Neuronal stem cell (in vitro differentiated cells): ENCODE measurements around the gene NOS1AP.

Source experiments
- DNase-seq: peaks from one replicate; pipeline ENCODE4 v3.0.0-alpha.2; 2013; ENCODE audit warnings: low spot score
- H2AFZ ChIP-seq: one replicate; pipeline ENCODE4 v1.6.1; 2013; ENCODE audit warnings: mild to moderate bottlenecking, low read length, inconsistent platforms
- H2AK5ac ChIP-seq: 2 replicates; pipeline ENCODE4 v1.6.1; 2013; ENCODE audit warnings: low read depth, mild to moderate bottlenecking, inconsistent platforms, low read length, moderate library complexity, mixed read lengths
- H2BK120ac ChIP-seq: 2 replicates; pipeline ENCODE4 v1.6.1; 2013; ENCODE audit warnings: low read depth, mild to moderate bottlenecking, inconsistent platforms, low read length, moderate library complexity, mixed read lengths
- H2BK12ac ChIP-seq: one replicate; pipeline ENCODE4 v1.6.1; 2013; ENCODE audit warnings: low read length, inconsistent platforms
- H2BK15ac ChIP-seq: 2 replicates; pipeline ENCODE4 v1.6.1; 2013; ENCODE audit warnings: mild to moderate bottlenecking, low read length, inconsistent platforms, mixed read lengths
- H2BK5ac ChIP-seq: one replicate; pipeline ENCODE4 v1.6.1; 2013; ENCODE audit warnings: inconsistent platforms, mild to moderate bottlenecking, low read length, moderate library complexity
- H3K14ac ChIP-seq: one replicate; pipeline ENCODE4 v1.6.1; 2013; ENCODE audit warnings: low read length, inconsistent platforms
- H3K18ac ChIP-seq: 2 replicates; pipeline ENCODE4 v1.6.1; 2013; ENCODE audit warnings: low read length, inconsistent platforms
- H3K23ac ChIP-seq: 2 replicates; pipeline ENCODE4 v1.6.1; 2013; ENCODE audit warnings: low read depth, mild to moderate bottlenecking, mixed read lengths, low read length, inconsistent platforms; ENCODE audit not compliant: poor library complexity
- H3K27ac ChIP-seq: replicated peaks from 3 replicates; pipeline ENCODE4 v1.5.1; 2013; ENCODE audit warnings: low read length, inconsistent platforms
- H3K27me3 ChIP-seq, 3 experiments: 2 replicates each; pipeline ENCODE4 v1.6.1; 2013; ENCODE audit warnings: low read length in 3 of 3, mild to moderate bottlenecking in 2 of 3, inconsistent platforms in 1 of 3, low read depth in 1 of 3, mixed read lengths in 1 of 3, moderate library complexity in 1 of 3; ENCODE audit not compliant: control insufficient read depth in 3 of 3, insufficient read depth in 3 of 3
- H3K36me3 ChIP-seq, 2 donors: replicated peaks in 1 of 2; 2 replicates each; pipeline ENCODE4 v1.6.1; 2013; ENCODE audit warnings: low read length in 2 of 2; ENCODE audit not compliant: control insufficient read depth in 2 of 2, insufficient read depth in 2 of 2
- H3K4ac ChIP-seq: 2 replicates; pipeline ENCODE4 v1.6.1; 2013; ENCODE audit warnings: inconsistent platforms, mild to moderate bottlenecking, low read length, moderate library complexity
- H3K4me1 ChIP-seq, 2 donors: 1 replicate in 1 of 2; 2 replicates in 1 of 2; pipeline ENCODE4 v1.6.1; 2013; ENCODE audit warnings: low read length in 2 of 2, low read depth in 1 of 2; ENCODE audit not compliant: control insufficient read depth in 2 of 2, insufficient read depth in 1 of 2
- H3K4me2 ChIP-seq: one replicate; pipeline ENCODE4 v1.6.1; 2013; ENCODE audit warnings: mild to moderate bottlenecking, low read length, inconsistent platforms; ENCODE audit not compliant: insufficient read depth, poor library complexity, severe bottlenecking
- H3K4me3 ChIP-seq, 2 donors: 2 replicates each; pipeline ENCODE4 v1.5.1; 2013; ENCODE audit warnings: low read length in 2 of 2, mild to moderate bottlenecking in 2 of 2, inconsistent platforms in 1 of 2, moderate library complexity in 1 of 2
- H3K79me1 ChIP-seq: one replicate; pipeline ENCODE4 v1.6.1; 2013; ENCODE audit warnings: low read depth, mild to moderate bottlenecking, inconsistent platforms, low read length, moderate library complexity
- H3K9ac ChIP-seq: one replicate; pipeline ENCODE4 v1.6.1; 2013; ENCODE audit warnings: mild to moderate bottlenecking, low read depth, low read length, inconsistent platforms; ENCODE audit not compliant: poor library complexity
- H3K9me3 ChIP-seq, 2 donors: replicated peaks in 1 of 2; 2 replicates each; pipeline versions ENCODE3 to v1.6.1; 2013; ENCODE audit warnings: low read length in 2 of 2, mild to moderate bottlenecking in 2 of 2, inconsistent platforms in 1 of 2, low read depth in 1 of 2, mixed read lengths in 1 of 2, moderate library complexity in 1 of 2; ENCODE audit not compliant: control insufficient read depth in 2 of 2, insufficient read depth in 1 of 2
- H4K8ac ChIP-seq: one replicate; pipeline ENCODE4 v1.6.1; 2013; ENCODE audit warnings: low read depth, mild to moderate bottlenecking, inconsistent platforms, low read length, moderate library complexity
- H4K91ac ChIP-seq: one replicate; pipeline ENCODE4 v1.6.1; 2013; ENCODE audit warnings: low read length, low read depth, mild to moderate bottlenecking, inconsistent platforms; ENCODE audit not compliant: poor library complexity
- WGBS, 2 donors: extraction: QIAGEN DNeasy Blood & Tissue Kit; methylation state at CpG; one replicate each; pipeline ENCODE4 v1.1.7; 2013; ENCODE audit warnings: missing lambda C conversion rate in 2 of 2, mixed read lengths in 1 of 2; ENCODE audit not compliant: insufficient read length in 2 of 2, insufficient replicate concordance in 1 of 2; ENCODE audit errors: extremely low coverage in 2 of 2; 5-methylcytosine and 5-hydroxymethylcytosine counted together

Gene NOS1AP

GRCh38 chr1:162206749-162207635 lies 137.5 kb downstream of the NOS1AP start:
- peaks cover 5 to 6% of the 10 kb centered on the region in 2 donors for H3K4me1 ChIP-seq
- H3K27ac ChIP-seq = no peak overlapping the region
- no peak overlapping the region for H2AFZ ChIP-seq
- no peak overlapping the region for H4K8ac ChIP-seq
- H3K36me3 ChIP-seq = no peaks in the 10 kb centered on the region
- no peak overlapping the region for H2BK120ac ChIP-seq
- H2AK5ac ChIP-seq = no peak overlapping the region
- no peak overlapping the region for H3K4me3 ChIP-seq
- no peak overlapping the region for H2BK12ac ChIP-seq
- H2BK5ac ChIP-seq = no peak overlapping the region
- no peak overlapping the region for H2BK15ac ChIP-seq
- H3K27me3 ChIP-seq = no peaks in the 10 kb centered on the region
- H3K14ac ChIP-seq = no peak overlapping the region
- no peak overlapping the region for H4K91ac ChIP-seq
- no peaks in the 10 kb centered on the region for H3K9me3 ChIP-seq
- H3K9ac ChIP-seq = no peak overlapping the region
- no peak overlapping the region for H3K23ac ChIP-seq
- H3K18ac ChIP-seq = no peak overlapping the region
- H3K4me2 ChIP-seq = no peak overlapping the region
- no peaks in the 10 kb centered on the region for H3K79me1 ChIP-seq
- H3K4ac ChIP-seq = no peak overlapping the region
- no CpG with 5 or more reads among the region's 12 CpGs for WGBS, 2 donors
- DNase-seq = no peak

- Histone ChIP-seq H3K18ac (no peak overlapping the region), H3K4me2 (no peak overlapping the region), H3K9me3 (no peaks in the 10 kb centered on the region), H2BK5ac (no peak overlapping the region), H3K14ac (no peak overlapping the region), H3K4ac (no peak overlapping the region), H2AK5ac (no peak overlapping the region), H3K27me3 (no peaks in the 10 kb centered on the region), H3K9ac (no peak overlapping the region), H3K36me3 (no peaks in the 10 kb centered on the region), H3K4me3 (no peak overlapping the region), H4K91ac (no peak overlapping the region), H3K23ac (no peak overlapping the region), H3K79me1 (no peaks in the 10 kb centered on the region), H3K27ac (no peak overlapping the region), H2BK15ac (no peak overlapping the region), H4K8ac (no peak overlapping the region), H2BK12ac (no peak overlapping the region), H2AFZ (no peak overlapping the region), H2BK120ac (no peak overlapping the region), H3K4me1 (peaks cover 5 to 6% of the 10 kb centered on the region in 2 donors)
- WGBS, 2 donors = no CpG with 5 or more reads among the region's 3 CpGs
- no peak for DNase-seq
These were observed 138.4 kb downstream of the NOS1AP start for GRCh38 chr1:162207862-162208261.

- Histone ChIP-seq H2AK5ac (no peak overlapping the region), H3K9me3 (no peaks in the 10 kb centered on the region), H3K79me1 (no peaks in the 10 kb centered on the region), H3K4me2 (no peak overlapping the region), H2BK120ac (no peak overlapping the region), H2AFZ (no peak overlapping the region), H3K23ac (no peak overlapping the region), H4K91ac (no peak overlapping the region), H3K9ac (no peak overlapping the region), H4K8ac (no peak overlapping the region), H3K27me3 (no peaks in the 10 kb centered on the region), H3K4ac (no peak overlapping the region), H3K27ac (no peak overlapping the region), H3K36me3 (no peaks in the 10 kb centered on the region), H2BK12ac (no peak overlapping the region), H3K18ac (no peak overlapping the region), H2BK15ac (no peak overlapping the region), H3K4me1 (peaks cover 6 to 12% of the 10 kb centered on the region in 2 donors), H3K14ac (no peak overlapping the region), H3K4me3 (no peak overlapping the region), H2BK5ac (no peak overlapping the region)
- WGBS, 2 donors = no CpG with 5 or more reads among the region's 6 CpGs
- no peak for DNase-seq
These were observed 140.7 kb downstream of the NOS1AP start for GRCh38 chr1:162210196-162210595.

GRCh38 chr1:162212713-162213112 lies 143.2 kb downstream of the NOS1AP start:
- no CpG with 5 or more reads among the region's 7 CpGs for WGBS, 2 donors
- Histone ChIP-seq H3K4me2 (no peak overlapping the region), H2AFZ (no peak overlapping the region), H4K8ac (no peak overlapping the region), H2BK5ac (no peak overlapping the region), H3K4me1 (peaks cover 18 to 23% of the 10 kb centered on the region in 2 donors), H3K14ac (no peak overlapping the region), H3K4me3 (no peak overlapping the region), H3K79me1 (no peaks in the 10 kb centered on the region), H3K4ac (no peak overlapping the region), H3K9me3 (no peaks in the 10 kb centered on the region), H2BK120ac (no peak overlapping the region), H3K27ac (no peak overlapping the region), H3K9ac (no peak overlapping the region), H2AK5ac (no peak overlapping the region), H4K91ac (peak overlapping the region; percentile 34), H3K27me3 (no peaks in the 10 kb centered on the region), H3K18ac (no peak overlapping the region), H2BK15ac (peak overlapping the region; percentile 11), H3K36me3 (no peaks in the 10 kb centered on the region), H2BK12ac (no peak overlapping the region), H3K23ac (no peak overlapping the region)
- DNase-seq = no peak
